Stomach (tissue), 4 donors: ENCODE results near the gene PLPPR5.

Experiments used
- POLR2A ChIP-seq, 4 donors: fragments of 450-650 bp; IDR thresholded peaks; one replicate each; pipeline ENCODE4 v1.6.1; 2016; ENCODE audit warnings: antibody characterized with exemption in 4 of 4, control low read depth in 2 of 4, mild to moderate bottlenecking in 1 of 4, moderate library complexity in 1 of 4
- POLR2AphosphoS5 ChIP-seq, 3 donors: sonication (generic); formaldehyde crosslinking; IDR thresholded peaks; one replicate each; pipeline ENCODE4 v1.6.1; 2016; ENCODE audit warnings: antibody characterized with exemption in 3 of 3

GRCh38 chr1:98975810-98976209 lies 28.9 kb downstream of the PLPPR5 start:
- TF ChIP-seq POLR2AphosphoS5 (IDR thresholded peaks at IDR 0.05) (no peak), POLR2A (IDR thresholded peaks at IDR 0.05) (no peak)
